ENCODE data around the gene IGF2R.
"Not testable (repeated sequence)": the region's sequence is repeated elsewhere in the genome, so short reads cannot be mapped to it uniquely, and the experiment has no call there.

IGF2R gene

DNA sequence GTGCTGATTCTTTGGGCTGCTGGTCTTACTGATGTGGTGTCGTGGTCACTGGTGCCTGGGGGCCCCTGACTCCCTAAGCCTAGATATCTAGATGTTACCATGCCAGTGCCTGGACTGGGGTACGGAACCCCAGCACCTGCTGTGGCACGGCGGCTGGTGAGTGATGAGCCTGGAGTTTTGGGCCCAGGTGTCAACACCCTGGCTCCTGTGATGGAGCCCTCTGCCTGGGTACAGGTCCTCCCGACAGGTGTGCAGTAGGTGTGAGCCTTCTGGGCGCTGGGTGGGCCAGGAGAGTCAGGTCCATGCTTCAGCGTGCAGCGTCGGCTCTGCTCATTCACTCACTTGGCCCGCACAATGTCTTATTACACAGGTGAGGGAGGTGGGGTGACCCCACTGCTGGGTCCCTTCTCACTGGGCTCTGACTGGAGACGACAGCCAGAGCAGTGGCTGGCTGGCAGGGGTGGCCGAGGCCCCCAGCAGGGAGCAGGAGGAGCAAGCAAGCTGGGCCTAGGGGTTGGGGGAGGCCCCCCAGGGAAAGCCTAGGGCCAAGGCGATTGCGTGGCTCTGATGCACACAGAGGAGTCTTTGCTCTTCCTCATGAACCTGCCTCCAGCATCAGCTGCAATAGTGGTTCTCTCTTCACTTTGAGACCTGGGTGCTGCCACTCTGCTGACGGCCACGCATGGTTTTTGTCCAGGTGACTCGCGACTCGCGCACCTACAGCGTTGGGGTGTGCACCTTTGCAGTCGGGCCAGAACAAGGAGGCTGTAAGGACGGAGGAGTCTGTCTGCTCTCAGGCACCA is 110.2 kb downstream of the IGF2R start:
- DNase-seq: no peak

DNA sequence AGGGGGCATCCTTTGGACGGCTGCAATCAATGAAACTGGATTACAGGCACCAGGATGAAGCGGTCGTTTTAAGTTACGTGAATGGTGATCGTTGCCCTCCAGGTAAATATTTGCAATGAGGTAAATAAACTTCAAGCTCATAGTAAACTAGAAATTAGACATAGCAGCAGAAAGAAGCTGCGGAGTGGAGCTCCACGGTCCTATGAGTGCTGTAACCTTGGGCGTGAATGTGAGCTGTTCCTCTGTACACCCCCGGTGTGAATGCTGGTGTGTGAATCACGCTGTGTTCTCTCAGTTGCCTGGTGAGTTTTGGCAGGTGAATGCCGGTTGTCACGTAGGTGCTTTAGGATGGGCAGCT is 110.8 kb downstream of the IGF2R start:
- DNase-seq: no peak

DNA sequence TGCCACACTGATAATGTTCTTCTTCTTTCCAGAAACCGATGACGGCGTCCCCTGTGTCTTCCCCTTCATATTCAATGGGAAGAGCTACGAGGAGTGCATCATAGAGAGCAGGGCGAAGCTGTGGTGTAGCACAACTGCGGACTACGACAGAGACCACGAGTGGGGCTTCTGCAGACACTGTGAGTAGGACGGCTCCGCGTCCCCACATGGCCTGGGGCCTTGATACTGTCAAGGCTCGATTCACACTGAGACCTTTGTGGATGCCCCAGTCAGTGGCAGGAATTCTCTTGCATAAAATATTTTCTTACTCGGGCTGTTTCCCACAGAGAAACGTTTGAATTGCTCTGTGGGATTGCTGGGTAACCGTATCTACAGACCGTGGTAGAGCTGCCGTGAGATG is 111.2 kb downstream of the IGF2R start:
- DNase-seq: no peak

DNA sequence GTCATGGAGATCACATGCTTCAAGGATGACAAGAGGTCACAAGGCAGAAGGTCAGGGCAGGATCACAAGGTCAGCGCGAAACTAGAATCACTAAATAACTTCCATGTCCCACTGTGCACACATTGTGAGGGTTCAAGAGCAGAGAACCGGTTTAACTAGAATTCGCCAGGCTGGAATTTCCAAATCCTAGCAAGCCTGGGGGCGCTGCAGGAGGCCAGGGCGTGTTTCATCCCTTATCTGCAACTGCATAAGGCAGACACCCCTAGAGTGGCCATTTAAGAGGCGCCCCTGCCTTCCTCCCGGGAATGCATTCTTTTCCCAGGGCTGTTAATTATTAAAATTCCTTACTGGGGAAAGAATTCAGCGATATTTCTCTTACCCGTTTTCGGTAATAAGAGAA is 112.5 kb downstream of the IGF2R start:
- DNase-seq: no peak

DNA sequence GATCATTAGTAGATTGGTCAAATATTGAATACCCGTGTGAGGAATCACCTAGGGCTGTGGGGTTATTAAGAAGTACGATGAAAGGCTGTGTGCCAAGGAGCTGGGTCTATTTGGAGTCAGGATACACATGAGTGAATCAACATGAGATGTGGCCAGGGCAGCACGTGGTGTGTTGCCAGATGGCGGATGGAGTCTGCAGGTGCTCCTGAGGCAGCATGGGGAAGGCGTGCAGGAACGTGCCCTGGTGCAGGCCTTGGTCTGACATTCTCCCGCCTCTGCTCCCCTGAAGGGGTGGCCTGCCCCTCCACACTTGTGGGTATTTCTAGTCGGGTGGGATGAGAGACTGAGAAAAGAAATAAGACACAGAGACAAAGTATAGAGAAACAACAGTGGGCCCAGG is 113.7 kb downstream of the IGF2R start:
- no peak for DNase-seq

DNA sequence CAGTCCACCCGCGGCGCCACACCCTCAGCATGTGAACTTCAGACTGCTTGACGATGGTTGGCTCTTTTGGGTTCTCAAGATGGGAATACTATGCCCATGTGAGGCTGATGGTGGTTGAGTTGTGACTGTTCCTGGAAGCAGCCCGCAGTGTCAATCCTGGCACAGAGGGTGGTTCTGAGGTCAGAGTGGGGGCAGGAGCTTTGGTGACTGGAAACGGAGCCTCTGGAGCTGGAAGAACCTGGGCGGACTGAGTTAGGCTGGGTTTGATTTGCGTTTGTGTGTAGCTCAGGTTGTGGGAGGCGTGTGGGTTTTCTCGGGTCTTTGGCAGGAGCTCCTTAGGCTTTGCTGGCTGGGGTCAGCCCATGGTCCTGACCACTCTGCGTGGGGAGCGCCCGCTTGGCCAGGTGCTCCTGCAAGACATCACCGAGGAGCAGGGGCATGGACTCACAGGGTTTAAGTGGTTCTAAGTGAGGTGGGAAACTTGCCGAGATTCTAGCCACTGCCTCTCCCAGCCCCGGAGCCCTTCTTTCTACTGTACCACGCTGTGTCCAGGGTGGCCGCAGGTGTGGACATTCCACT is 115.4 kb downstream of the IGF2R start:
- DNase-seq: no peak

DNA sequence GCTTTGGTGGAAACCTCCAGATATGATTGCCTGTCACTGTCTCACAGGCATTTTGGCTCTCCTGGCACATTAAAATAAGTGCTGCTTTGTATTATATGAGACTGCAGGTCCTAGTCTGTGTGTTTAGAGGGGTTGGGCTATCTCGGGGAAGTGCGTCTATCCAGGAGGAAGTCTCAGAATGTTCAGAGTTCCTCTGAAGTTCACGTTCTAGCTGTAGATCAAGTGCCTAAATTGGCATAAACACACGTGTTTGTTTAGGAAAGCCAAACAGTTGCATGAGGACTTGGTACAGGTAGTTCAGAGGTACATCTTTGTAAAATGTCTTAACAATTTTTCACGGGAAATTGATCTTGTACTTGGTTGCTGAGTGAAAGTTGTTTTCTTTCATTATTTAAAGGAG is 116.3 kb downstream of the IGF2R start:
- no peak for DNase-seq

DNA sequence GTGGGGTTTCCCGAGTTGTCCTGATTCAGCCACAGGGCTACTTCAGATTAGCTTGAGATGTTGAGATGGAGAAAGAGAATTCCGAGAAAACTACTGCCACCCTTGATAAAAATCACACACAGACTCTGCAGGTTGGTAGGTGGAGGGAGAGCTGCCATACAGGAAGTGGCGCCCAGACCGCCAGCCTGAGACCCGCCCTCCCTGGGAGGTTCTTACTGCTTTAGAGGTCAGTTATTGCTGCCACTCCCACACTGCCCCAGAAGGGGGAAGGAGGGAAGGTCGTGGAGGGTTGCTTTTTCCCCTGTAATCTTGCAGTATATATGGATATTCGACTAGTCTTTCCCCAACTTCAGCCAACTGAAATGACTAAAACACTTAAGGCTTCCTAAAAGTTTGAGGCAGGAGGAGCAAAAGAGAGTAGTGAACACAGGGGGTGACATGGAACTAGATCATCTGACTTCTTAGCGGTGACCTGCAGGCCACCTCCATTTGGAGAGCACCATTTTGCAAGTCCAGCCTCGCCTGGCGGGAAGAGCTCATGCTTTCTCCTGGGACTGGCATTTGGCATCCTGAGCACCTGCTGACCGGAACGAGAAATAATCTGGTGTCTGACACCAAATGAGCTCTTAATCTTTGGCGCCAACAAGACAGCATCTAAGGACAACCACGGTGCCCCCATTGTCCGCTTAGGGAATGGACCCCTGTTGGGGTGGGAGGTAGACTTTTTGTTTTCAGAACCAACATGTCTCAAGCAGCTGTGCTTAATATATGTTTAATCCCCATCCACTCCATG is 117.0 kb downstream of the IGF2R start:
- DNase-seq: no peak

DNA sequence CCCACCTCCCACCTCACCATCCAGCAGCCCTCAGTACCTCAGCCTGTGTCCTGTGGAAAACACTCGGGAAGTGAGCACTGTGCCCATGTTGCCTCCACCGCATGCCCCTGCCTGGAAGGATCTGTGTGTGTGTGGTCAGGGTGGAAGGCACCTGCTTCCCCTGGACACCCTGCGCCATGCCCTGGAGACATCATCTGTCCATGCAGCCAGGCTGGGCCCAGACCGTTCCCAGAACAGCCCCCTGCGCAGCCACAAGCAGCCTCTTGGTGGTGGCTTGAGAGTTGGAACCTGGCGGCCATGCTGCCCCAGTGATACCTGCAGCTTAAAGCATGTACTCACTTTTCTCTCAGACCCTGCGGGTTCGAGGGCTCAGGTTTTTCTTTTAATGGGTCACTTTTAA is 117.9 kb downstream of the IGF2R start:
- no peak for DNase-seq

DNA sequence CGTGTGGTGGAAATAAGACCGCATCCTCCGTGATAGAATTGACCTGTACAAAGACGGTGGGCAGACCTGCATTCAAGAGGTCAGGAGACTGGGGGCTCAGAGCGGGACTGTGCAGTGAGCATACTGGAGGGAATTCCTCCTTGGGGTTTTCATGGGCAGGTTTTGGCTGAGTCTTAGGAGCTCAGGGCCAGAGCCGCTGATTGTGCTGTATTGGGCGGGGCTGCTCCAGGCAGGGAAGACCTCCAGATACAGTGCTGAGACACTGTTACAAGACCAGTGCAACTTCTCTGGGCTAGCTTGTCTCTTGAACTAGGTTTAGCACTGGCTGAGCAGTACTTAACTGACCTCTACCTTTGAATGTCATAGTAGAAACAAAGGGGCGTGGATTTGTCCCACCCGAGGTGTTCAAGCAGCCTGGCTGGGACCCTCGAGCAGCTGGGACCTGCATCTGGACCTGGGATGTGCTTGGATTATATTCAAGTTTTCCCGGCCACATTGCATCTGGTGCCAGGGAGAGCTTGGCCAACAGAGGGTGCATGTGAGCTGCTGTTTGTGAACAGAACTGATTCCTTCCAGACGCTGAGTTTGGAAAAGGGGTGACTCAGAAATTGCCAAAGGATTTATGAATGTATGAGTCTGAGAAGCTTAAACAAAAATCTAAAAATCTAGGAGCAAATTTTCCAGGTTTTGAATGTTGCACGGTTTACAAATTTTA is 119.3 kb downstream of the IGF2R start:
- DNase-seq: no peak

DNA sequence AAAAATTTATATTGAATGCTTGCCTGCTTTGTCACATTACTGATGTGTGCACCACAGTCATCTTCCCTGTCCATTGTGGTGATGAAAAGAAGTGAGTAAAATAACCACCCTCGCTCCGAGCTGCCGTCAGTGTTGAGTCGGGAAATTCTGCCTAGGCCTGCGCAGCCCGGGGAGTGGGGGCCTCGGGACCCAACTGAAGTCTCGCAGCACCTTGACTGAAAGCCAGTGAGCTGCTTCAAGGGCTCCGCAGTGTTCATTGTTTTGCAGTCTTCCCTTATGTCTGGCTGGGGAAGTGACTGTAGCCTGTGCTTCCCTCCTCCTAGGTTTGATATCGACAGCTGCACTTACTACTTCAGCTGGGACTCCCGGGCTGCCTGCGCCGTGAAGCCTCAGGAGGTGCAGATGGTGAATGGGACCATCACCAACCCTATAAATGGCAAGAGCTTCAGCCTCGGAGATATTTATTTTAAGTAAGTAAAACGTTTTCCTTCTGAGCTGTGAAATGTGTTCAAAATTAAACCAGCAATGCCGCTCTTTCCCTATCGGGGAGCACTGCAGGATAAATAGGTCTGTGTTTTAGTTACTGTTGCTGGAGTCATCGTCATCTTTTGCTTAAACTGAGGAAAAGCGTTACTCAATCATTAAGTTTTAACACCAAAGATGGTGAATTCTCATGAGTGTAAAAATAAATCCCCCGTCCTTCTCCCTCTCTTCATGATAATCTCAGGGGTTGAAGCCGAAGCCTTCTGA is 120.1 kb downstream of the IGF2R start:
- no peak for DNase-seq

DNA sequence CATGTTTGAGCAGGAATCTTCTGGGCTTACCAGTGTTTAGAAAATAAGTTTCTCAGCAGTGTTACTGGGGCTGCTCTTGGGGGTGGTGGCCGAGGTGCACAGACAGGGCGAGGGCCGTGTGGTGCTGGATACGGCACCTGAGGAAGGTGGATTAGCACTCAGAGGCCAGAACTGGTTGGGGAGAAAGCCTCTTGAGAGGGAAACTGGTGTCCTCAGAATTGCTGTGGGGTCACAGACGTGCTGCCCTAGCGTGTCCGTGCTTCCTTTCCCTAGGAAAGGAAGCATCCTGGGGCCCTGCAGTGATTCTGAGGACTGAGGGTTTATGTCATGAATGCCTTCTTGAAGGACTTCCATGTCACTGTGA is 120.6 kb downstream of the IGF2R start:
- DNase-seq: no peak

DNA sequence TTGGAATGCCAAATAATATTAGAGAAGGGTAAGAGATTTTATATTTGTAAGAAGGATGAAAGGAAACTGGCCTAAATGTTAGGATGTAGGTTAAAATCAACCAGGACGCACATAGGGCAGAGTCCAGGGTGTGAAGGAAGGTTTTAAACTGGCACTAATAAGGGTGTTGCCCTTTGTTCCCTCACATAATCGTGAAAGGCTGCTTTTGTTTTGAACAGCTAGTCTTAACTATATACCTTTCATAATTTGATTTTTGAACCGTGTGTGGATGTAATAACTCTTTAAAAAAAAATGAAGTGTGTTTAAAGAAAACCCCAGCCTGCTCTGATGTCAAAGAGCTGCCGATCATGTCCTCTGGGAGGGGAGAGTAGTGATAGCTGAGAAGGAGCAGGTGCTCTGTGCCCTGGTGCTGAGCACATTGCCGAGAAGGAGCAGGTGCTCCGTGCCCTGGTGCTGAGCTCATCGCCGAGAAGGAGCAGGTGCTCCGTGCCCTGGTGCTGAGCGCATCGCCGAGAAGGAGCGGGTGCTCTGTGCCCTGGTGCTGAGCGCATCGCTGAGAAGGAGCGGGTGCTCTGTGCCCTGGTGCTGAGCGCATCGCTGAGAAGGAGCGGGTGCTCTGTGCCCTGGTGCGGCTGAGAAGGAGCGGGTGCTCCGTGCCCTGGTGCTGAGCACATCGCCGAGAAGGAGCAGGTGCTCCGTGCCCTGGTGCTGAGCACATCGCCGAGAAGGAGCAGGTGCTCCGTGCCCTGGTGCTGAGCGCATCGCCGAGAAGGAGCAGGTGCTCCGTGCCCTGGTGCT is 121.8 kb downstream of the IGF2R start:
- DNase-seq: not testable (repeated sequence)

DNA sequence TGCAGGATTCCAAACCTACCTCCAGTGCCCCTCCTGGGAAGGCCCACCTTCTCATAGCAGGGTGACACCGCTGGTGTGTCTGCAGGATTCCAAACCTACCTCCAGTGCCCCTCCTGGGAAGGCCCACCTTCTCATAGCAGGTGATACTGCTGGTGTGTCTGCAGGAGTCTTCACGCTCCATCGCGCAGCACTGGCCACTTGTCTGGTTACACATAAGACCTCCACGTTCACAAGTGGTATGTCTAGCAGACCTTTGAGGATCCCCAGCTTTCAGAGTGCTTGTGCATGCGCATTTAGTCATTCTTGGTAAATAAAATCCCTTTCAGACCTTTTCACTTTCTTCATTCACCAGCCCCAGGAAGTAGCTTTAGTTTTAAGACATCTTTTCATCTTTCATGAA is 123.3 kb downstream of the IGF2R start:
- not testable (repeated sequence) for DNase-seq

DNA sequence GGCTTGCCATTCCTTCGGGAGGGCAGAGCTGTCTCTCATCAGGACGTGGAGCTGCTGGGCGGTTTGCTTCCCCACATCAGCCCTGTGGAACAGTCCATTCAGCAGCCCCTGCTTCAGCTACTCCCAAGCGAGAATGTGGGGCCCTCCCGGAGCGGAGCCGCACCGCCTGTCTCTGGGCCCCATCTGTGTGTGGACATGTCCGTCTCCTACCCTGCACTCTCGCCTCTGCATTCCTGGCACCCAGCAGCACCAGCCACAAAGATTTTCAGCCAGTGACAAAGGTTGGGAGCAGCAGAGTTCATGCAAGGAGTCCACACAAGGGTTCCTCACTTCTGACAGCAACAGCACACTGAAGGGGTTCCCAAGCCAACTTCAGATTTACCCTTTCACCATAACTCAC is 123.7 kb downstream of the IGF2R start:
- DNase-seq: no peak

DNA sequence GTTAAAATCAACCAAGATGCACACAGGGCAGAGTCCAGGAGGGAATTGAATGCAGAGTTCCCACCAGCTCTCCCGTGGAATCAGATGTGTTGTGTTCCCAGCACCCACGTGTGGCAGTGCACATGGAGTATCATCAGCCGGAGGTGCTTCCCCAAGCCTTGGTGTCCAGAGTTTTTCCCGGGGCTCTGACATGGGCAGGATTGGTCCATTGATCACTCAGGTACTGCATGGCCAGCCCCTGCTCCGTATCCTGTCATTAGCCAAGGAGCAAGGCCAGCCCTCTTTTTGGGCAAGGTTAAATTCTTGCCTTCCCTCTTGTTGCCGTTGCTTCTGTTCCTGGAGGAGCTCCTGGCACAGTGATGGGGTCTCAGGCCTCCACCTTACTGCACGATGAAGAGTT is 124.2 kb downstream of the IGF2R start:
- DNase-seq: no peak

DNA sequence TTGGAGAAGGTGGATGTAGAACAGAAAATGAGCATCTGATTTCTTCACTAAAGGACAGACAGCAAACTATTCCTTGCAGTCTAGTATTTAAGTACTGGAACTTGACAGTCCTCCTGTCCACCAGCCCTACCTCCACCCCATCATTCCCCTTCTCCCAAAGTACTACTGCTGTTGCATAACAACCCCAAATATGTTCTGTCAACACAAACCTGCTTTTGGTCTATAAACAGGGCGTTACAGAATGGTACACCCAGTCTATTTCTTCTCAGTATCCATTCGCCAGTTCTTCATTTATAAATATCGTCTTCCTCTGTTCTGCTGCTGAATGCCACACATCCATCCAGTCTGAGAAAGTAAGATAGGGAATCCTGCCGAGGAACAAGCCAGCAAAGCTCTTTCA is 125.1 kb downstream of the IGF2R start:
- DNase-seq: no peak

DNA sequence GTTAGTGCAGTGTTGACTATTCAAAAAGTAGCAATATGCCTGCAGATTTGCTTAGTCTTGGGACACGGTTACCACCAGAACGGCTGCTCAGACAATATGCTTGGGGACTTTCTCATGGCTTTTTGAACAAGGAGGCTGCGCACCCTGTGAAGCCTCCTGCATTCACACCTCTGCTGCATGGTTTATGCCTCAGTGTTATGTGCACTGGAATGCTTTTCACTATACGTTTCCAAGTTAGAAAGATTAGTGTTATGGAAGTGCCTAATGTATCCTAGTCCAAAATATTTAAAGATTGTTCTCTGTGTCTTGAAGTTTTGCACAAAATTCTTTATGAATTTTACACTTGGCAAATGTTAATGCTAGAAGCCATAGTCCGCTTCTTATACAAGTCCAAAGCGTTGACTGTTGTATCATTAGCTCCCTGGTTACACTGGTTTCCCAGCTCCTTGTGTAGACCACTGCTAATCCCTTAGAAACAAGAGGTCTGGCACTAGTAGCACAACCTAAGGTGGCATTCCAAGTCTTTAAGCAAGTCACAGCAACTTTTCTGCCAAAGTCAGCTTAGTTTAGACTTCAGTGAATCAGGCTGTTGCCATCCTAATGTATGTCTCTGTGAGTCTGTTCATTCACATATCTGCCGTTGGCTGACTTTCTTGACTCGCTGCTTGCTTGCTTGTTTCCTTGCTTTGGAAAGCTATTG is 126.4 kb downstream of the IGF2R start:
- DNase-seq: no peak

DNA sequence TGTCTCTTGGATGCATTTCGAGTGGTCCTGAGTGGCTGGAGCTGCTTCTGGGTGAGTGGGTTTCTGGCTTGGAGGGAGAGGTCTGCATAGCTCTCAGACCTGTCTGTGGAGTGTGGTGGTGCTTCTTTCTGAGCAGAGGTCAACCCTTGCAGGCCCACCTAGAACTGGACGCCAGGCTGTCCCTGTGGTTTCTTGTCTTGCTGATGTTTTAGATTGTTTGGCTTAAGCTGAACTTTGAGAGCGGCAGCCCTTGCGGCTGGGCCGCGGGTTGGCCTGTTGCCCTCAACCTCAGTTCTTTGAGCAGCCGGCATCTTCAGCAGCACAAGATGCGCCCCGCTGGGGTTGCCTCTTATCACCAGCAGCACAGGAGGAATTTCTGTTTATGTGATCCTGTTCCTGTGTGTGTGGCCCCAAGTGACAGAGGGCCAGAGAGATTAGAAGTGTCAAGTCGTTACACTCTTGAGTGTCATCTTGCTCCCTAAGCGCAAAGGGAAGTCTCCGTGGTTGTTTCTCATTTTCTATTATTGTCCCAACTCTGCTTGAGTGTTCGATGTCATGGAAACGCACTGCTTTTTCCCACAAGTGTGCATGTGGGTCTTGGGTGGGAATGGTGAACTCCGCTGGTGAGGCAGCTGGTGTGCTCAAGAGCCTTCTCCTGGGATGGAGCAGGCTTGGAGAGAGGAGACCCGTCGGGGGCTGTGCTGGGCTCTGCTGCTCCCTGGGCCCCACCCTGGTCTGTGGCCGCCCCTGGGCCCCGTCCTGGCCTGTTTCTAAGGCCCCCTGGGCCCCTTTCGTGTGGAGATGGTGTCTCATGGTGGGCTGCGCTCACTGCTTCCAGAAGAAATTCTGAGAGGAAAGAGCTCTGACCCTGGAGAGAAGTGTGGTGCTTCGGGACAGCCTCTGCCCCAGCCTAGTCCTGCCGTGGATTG is 132.7 kb downstream of the IGF2R start:
- no peak for DNase-seq

DNA sequence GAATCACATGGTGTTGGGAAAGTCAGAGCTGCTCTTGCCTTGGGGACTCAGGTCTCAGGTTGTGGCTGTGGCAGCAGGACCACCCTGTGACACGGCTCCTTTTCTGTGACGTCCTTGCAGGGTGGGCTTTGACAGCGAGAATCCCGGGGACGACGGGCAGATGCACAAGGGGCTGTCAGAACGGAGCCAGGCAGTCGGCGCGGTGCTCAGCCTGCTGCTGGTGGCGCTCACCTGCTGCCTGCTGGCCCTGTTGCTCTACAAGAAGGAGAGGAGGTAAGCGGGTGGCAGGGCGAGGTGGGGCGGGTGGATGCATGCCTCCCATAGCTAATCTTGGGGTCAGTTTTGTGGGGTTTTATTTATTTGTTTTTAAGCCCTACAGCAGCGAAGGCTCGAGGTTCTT is 133.5 kb downstream of the IGF2R start:
- DNase-seq: no peak

Measured in inflammatory macrophage treated with lipopolysaccharide for 1 hour (primary cell).